Lung (tissue), 12 donors: Measurements from ENCODE around the gene PARVG. TPM values are rescaled to one million over a fixed set of nuclear protein-coding genes. Genes with fewer than 3 reads are reported as not detected.

ENCODE experiments used
- ATAC-seq: fragments of 200-7000 bp; cut with Tn5 transposase; one replicate; pipeline ENCODE4 v1.9.1; 2020; ENCODE audit warnings: moderate number of reproducible peaks; ENCODE audit not compliant: insufficient read depth, low FRiP score
- DNase-seq, 3 donors: peaks; one replicate each; pipeline ENCODE4 v3.0.0-alpha.2; 2013 to 2017
- H3K27ac ChIP-seq, 2 donors: one replicate each; pipeline ENCODE4 v1.5.1; 2013; ENCODE audit warnings: mild to moderate bottlenecking in 2 of 2, moderate library complexity in 2 of 2, control low read depth in 1 of 2, inconsistent platforms in 1 of 2, low read depth in 1 of 2, low read length in 1 of 2
- H3K27me3 ChIP-seq, 3 donors: one replicate each; pipeline ENCODE4 v1.5.1; 2013; ENCODE audit warnings: low read length in 2 of 3; ENCODE audit not compliant: control insufficient read depth in 3 of 3, insufficient read depth in 3 of 3
- H3K36me3 ChIP-seq, 4 donors: one replicate each; pipeline ENCODE4 v1.5.1; 2013; ENCODE audit warnings: low read length in 4 of 4, mild to moderate bottlenecking in 1 of 4, moderate library complexity in 1 of 4; ENCODE audit not compliant: control insufficient read depth in 4 of 4, insufficient read depth in 4 of 4
- H3K4me1 ChIP-seq, 5 donors: one replicate each; pipeline ENCODE4 v1.5.1; 2013; ENCODE audit warnings: low read length in 5 of 5, mild to moderate bottlenecking in 2 of 5, moderate library complexity in 1 of 5; ENCODE audit not compliant: control insufficient read depth in 5 of 5, insufficient read depth in 5 of 5
- H3K4me3 ChIP-seq: one replicate; pipeline ENCODE4 v1.5.1; 2013; ENCODE audit warnings: mild to moderate bottlenecking, control low read depth, moderate library complexity
- H3K9ac ChIP-seq, 2 donors: one replicate each; pipeline ENCODE4 v1.5.1; 2013; ENCODE audit warnings: low read length in 2 of 2, control low read depth in 1 of 2; ENCODE audit not compliant: insufficient read depth in 1 of 2
- H3K9me3 ChIP-seq, 4 donors: one replicate each; pipeline ENCODE4 v1.5.1; 2013; ENCODE audit warnings: low read length in 3 of 4, mild to moderate bottlenecking in 1 of 4, moderate library complexity in 1 of 4; ENCODE audit not compliant: control insufficient read depth in 4 of 4, insufficient read depth in 3 of 4
- WGBS, 2 donors: extraction: QIAGEN DNeasy Blood & Tissue Kit; methylation state at CpG; one replicate each; pipeline ENCODE4 v1.1.7; 2013; 5-methylcytosine and 5-hydroxymethylcytosine counted together
- polyA plus RNA-seq, 2 donors: library from polyadenylated mRNA; stranded (reverse); fragments of 200-250 nt; gene quantifications; one replicate each; pipeline ENCODE4 v1.2.1, GENCODE V29; 2013
- total RNA-seq, 2 donors: library from RNA; depleted of rRNA in 1 of 2; stranded (reverse); fragments of >200 nt in 1 of 2; gene quantifications; one replicate each; pipeline ENCODE4 v1.2.1, GENCODE V29; 2014 to 2021
- TF ChIP-seq, protein P1 (sequence below): IDR thresholded peaks from 2 replicates; pipeline ENCODE4 v1.5.1; 2012; ENCODE audit warnings: mild to moderate bottlenecking; ENCODE audit errors: control extremely low read depth, extremely low read depth
- donor health status: control.
- donor health status: control.
- donor health status: Bipolar disorder and iron deficiency.
- donor health status: healthy.
- donor health status: DM: yes; HTN: yes; CAD: no.

The PARVG gene
- total and polyA plus RNA-seq, 4 donors, result 20.4 to 67.4 (median 48.7) TPM

DNA sequence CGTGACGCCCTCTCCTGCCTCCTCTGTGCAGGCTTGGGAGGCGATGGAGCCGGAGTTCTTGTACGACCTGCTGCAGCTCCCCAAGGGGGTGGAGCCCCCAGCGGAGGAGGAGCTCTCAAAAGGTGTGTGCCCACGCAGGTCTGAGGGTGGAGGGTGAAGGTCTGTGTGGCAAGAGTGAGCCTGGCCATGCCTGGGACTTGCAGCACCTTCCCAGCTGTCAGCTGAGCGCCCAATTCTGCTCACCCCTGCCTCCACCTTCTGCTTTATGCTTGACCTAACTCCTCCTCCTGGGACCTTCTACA lies 2.5 kb downstream of the PARVG start:
- H3K4me1 ChIP-seq, result peaks cover 0 to 4% (median 0%) of the 10 kb centered on the region in 5 donors
- 70% methylated on average over 8 of the region's 8 CpGs for WGBS, 2 donors
- H3K9ac ChIP-seq, result no peak overlapping the region
- TF ChIP-seq, protein P1, sequence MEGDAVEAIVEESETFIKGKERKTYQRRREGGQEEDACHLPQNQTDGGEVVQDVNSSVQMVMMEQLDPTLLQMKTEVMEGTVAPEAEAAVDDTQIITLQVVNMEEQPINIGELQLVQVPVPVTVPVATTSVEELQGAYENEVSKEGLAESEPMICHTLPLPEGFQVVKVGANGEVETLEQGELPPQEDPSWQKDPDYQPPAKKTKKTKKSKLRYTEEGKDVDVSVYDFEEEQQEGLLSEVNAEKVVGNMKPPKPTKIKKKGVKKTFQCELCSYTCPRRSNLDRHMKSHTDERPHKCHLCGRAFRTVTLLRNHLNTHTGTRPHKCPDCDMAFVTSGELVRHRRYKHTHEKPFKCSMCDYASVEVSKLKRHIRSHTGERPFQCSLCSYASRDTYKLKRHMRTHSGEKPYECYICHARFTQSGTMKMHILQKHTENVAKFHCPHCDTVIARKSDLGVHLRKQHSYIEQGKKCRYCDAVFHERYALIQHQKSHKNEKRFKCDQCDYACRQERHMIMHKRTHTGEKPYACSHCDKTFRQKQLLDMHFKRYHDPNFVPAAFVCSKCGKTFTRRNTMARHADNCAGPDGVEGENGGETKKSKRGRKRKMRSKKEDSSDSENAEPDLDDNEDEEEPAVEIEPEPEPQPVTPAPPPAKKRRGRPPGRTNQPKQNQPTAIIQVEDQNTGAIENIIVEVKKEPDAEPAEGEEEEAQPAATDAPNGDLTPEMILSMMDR, result no peak
- ATAC-seq (no peak), DNase-seq (no peak)
- no peak overlapping the region for H3K27ac ChIP-seq
- H3K36me3 ChIP-seq, result no peaks in the 10 kb centered on the region
- H3K9me3 ChIP-seq, result peaks cover 0 to 5% (median 0%) of the 10 kb centered on the region in 4 donors
- H3K27me3 ChIP-seq, result peaks cover 0 to 6% (median 0%) of the 10 kb centered on the region in 3 donors
- H3K4me3 ChIP-seq, result no peak overlapping the region

DNA sequence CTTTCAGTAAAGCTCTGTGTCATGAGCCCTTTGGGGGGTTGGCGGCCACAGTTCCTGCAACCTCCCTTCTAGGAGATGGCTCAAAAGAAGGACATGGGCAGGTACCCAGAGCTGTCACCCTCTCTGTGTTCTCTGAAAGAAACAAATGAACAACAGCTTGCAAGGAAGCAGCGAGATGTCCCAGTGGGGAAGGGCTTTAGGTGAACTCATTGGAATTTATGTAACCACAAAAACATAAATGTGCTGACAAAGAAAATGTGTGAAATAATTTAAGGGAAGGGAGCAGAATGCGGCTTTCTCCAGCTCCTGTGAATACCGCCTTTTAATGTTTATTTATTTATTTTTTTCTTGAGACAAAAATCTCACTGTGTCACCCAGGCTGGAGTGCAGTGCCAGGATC lies 3.3 kb downstream of the PARVG start:
- WGBS, 2 donors, result 86 to 92% methylated on average over 4 of the region's 4 CpGs
- TF ChIP-seq, protein P1, result no peak
- H3K9ac ChIP-seq, result no peak overlapping the region
- H3K9me3 ChIP-seq, result peaks cover 0 to 5% (median 0%) of the 10 kb centered on the region in 4 donors
- no peak overlapping the region for H3K4me3 ChIP-seq
- peaks cover 0 to 4% (median 0%) of the 10 kb centered on the region in 5 donors for H3K4me1 ChIP-seq
- no peak overlapping the region for H3K27ac ChIP-seq
- DNase-seq, result no peak
- ATAC-seq, result no peak
- no peaks in the 10 kb centered on the region for H3K36me3 ChIP-seq
- H3K27me3 ChIP-seq, result peaks cover 0 to 6% (median 0%) of the 10 kb centered on the region in 3 donors

DNA sequence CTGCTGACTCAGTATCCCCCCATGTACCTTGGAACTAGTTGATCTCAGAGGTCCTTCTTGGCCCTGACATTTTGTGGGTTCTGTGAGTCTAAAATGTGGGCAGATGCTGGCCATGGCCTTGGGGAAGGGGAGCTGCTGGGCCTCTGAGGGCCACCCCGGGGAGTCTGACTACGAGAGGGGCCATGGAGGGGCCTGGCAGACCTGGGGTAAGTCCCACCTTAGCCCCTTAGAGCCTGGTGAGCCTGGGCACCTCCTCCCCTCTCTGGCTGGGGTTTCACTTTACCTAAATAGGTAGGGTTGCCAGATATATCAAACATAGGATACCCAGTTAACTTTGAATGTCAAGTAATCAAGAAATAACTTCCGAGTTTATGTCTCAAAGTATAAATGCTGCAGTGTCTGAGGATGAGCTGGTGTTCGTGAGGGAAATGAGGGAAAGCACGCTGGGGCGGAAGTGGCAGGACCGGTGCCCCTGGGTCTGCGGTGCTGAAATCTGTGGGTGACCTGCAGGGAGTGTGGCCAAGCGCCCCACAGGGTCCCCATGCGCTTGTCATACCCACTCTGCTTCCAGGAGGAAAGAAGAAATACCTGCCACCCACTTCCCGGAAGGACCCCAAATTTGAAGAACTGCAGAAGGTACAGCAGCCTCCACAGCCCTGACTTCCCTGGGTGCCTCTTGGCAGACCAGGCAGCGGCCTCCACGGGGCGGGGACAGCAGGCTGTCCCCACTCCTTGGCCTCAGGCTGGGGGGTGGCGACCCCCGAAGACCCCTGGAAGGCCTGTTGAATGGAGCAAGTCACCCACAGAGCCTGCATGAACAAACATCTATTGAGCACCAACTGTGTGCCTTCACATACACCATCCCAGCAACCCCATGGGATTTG lies 4.8 kb downstream of the PARVG start:
- Histone ChIP-seq H3K9ac (no peak overlapping the region), H3K9me3 (peaks cover 0 to 5% (median 0%) of the 10 kb centered on the region in 4 donors), H3K27ac (no peak overlapping the region), H3K27me3 (peaks cover 0 to 6% (median 0%) of the 10 kb centered on the region in 3 donors), H3K4me1 (peaks cover 0 to 4% (median 0%) of the 10 kb centered on the region in 5 donors), H3K4me3 (no peak overlapping the region), H3K36me3 (no peaks in the 10 kb centered on the region)
- 92 to 95% methylated on average over 16 of the region's 16 CpGs for WGBS, 2 donors
- TF ChIP-seq, protein P1, result no peak
- DNase-seq (no peak), ATAC-seq (no peak)
